ENCODE data around the gene CPAMD8. TPM values are rescaled to one million over a fixed set of nuclear protein-coding genes. Genes with fewer than 3 reads are reported as not detected.

CPAMD8 gene
- total and polyA plus RNA-seq, 9 donors: 2.4 to 13.0 (median 7.9) TPM

GRCh38 chr19:17006579-17006978 is 20.0 kb downstream of the CPAMD8 start:
- Histone ChIP-seq H3K27me3 (no peaks in the 10 kb centered on the region), H3K9me3 (no peaks in the 10 kb centered on the region), H3K27ac (no peak overlapping the region), H3K36me3 (no peaks in the 10 kb centered on the region), H3K4me1 (ENCODE audit: insufficient read depth) (no peaks in the 10 kb centered on the region), H3K4me3 (no peak overlapping the region)
- 89 to 94% (median 90%) methylated on average over 3 of the region's 3 CpGs for WGBS, 3 donors
- intact Hi-C loops (cut with DNase I): no loop called here
- TF ChIP-seq CTCF (IDR thresholded peaks at IDR 0.05): no peak
- no peak for TF ChIP-seq EP300 (IDR thresholded peaks at IDR 0.05)
- no peak for TF ChIP-seq POLR2A (IDR thresholded peaks at IDR 0.05)
- DNase-seq: no peak

GRCh38 chr19:17005000-17005399 is 21.6 kb downstream of the CPAMD8 start:
- H3K27ac ChIP-seq: no peak overlapping the region
- 60 to 83% (median 76%) methylated on average over 3 of the region's 3 CpGs for WGBS, 3 donors
- H3K4me3 ChIP-seq: no peak overlapping the region
- no peaks in the 10 kb centered on the region for H3K36me3 ChIP-seq
- H3K27me3 ChIP-seq: no peaks in the 10 kb centered on the region
- no peak for DNase-seq
- no peak for TF ChIP-seq EP300 (IDR thresholded peaks at IDR 0.05)
- TF ChIP-seq CTCF (IDR thresholded peaks at IDR 0.05): no peak
- no peak for TF ChIP-seq POLR2A (IDR thresholded peaks at IDR 0.05)
- no peaks in the 10 kb centered on the region for H3K9me3 ChIP-seq
- intact Hi-C loops (cut with DNase I): no loop called here
- no peaks in the 10 kb centered on the region for H3K4me1 ChIP-seq (ENCODE audit: insufficient read depth)

GRCh38 chr19:17004386-17004785 is 22.2 kb downstream of the CPAMD8 start:
- no peaks in the 10 kb centered on the region for H3K27me3 ChIP-seq
- no peak for DNase-seq
- no peaks in the 10 kb centered on the region for H3K9me3 ChIP-seq
- no peak for TF ChIP-seq POLR2A (IDR thresholded peaks at IDR 0.05)
- TF ChIP-seq EP300 (IDR thresholded peaks at IDR 0.05): no peak
- no peak for TF ChIP-seq CTCF (IDR thresholded peaks at IDR 0.05)
- intact Hi-C loops (cut with DNase I): no loop called here
- H3K4me1 ChIP-seq (ENCODE audit: insufficient read depth): no peaks in the 10 kb centered on the region
- no peaks in the 10 kb centered on the region for H3K36me3 ChIP-seq
- H3K4me3 ChIP-seq: no peak overlapping the region
- no peak overlapping the region for H3K27ac ChIP-seq
- 90 to 92% (median 91%) methylated on average over 15 of the region's 15 CpGs for WGBS, 3 donors

- TF ChIP-seq EP300 (IDR thresholded peaks at IDR 0.05): no peak
- no peak for TF ChIP-seq CTCF (IDR thresholded peaks at IDR 0.05)
- TF ChIP-seq POLR2A (IDR thresholded peaks at IDR 0.05): no peak
- H3K9me3 ChIP-seq: no peaks in the 10 kb centered on the region
- H3K36me3 ChIP-seq: no peaks in the 10 kb centered on the region
- H3K27me3 ChIP-seq: no peaks in the 10 kb centered on the region
- H3K27ac ChIP-seq: no peak overlapping the region
- WGBS, 3 donors: 66 to 72% (median 68%) methylated on average over 7 of the region's 7 CpGs
- no peaks in the 10 kb centered on the region for H3K4me1 ChIP-seq (ENCODE audit: insufficient read depth)
- intact Hi-C loops (cut with DNase I): no loop called here
- no peak for DNase-seq
- H3K4me3 ChIP-seq: no peak overlapping the region
These were observed 24.2 kb downstream of the CPAMD8 start for GRCh38 chr19:17002455-17002854.

Data from ovary (tissue), 9 donors.